Pancreas (tissue), 10 donors: Measurements from ENCODE around the gene GGPS1. TPM values are rescaled to one million over a fixed set of nuclear protein-coding genes. Genes with fewer than 3 reads are reported as not detected.
"Not testable (repeated sequence)": the region's sequence is repeated elsewhere in the genome, so short reads cannot be mapped to it uniquely, and the experiment has no call there.

Experiments used
- ATAC-seq, 4 donors: fragments of 200-7000 bp; cut with Tn5 transposase; one replicate each; pipeline versions ENCODE4 v1.8.0 to v1.9.1; 2020; ENCODE audit warnings: mild to moderate bottlenecking in 4 of 4, moderate library complexity in 4 of 4
- DNase-seq, 6 donors: peaks; one replicate each; pipeline ENCODE4 v3.0.0-alpha.2; 2020
- FAIRE-seq: peaks from 2 replicates; lab custom pipeline; 2012; peaks lifted over from hg19 to GRCh38; lab: Jason Lieb, UNC
- H3K27ac ChIP-seq, 4 donors: fragments of 200-600 bp; sonication (generic); 1 replicate in 3 of 4; 2 replicates in 1 of 4; pipeline versions ENCODE4 v1.5.0 to v1.8.0; 2020
- H3K27me3 ChIP-seq, 4 donors: fragments of 200-600 bp; one replicate each; pipeline ENCODE4 v1.8.0; 2021
- H3K36me3 ChIP-seq, 3 donors: fragments of 200-600 bp; sonication (generic) in 1 of 3; one replicate each; pipeline versions ENCODE4 v1.5.0 to v1.8.0; 2020 to 2021
- H3K4me1 ChIP-seq, 3 donors: fragments of 200-600 bp; one replicate each; pipeline ENCODE4 v1.8.0; 2021
- H3K4me3 ChIP-seq, 4 donors: fragments of 200-600 bp; sonication (generic) in 2 of 4; one replicate each; pipeline versions ENCODE4 v1.5.0 to v1.8.0; 2020 to 2021
- H3K9me3 ChIP-seq, 4 donors: fragments of 200-600 bp; one replicate each; pipeline ENCODE4 v1.8.0; 2021
- CTCF ChIP-seq, 4 donors: fragments of 200-600 bp; sonication (generic) in 3 of 4; IDR thresholded peaks; one replicate each; pipeline versions ENCODE4 v1.5.0 to v1.8.0; 2021; ENCODE audit warnings: antibody characterized with exemption in 4 of 4
- WGBS, 2 donors: extraction: QIAGEN DNeasy Blood & Tissue Kit; methylation state at CpG; one replicate each; pipeline ENCODE4 v1.1.7; 2013; 5-methylcytosine and 5-hydroxymethylcytosine counted together
- intact Hi-C, 3 donors: fragments of 100-400 bp; cut with DNase I; formaldehyde crosslinking; loops; one replicate each; pipeline versions ENCODE4 v1.11.1 to v1.14.2; 2022
- polyA plus RNA-seq, 2 donors: library from polyadenylated mRNA; stranded (reverse); fragments of 200-250 nt; gene quantifications; one replicate each; pipeline ENCODE4 v1.2.3, GENCODE V29; 2013
- total RNA-seq, 6 donors: library from RNA; stranded (reverse); fragmentation: NEBNext Ultra II Directional in 4 of 6; extraction: Animal tissue kit (Norgen Biotek cat#: 25700) in 4 of 6; gene quantifications; one replicate each; pipeline versions ENCODE4 v1.2.1 to v1.2.4, GENCODE V29; 2021 to 2023
- donor health status: healthy with polysubstance abuse.
- donor health status: DM: no; HTN: no; CAD: no; lungs with moderate emphysema.
- donor health status: DM: no; HTN: no; CAD: no.
- donor health status: control.
- donor health status: control.
- donor health status: Bipolar disorder and iron deficiency.
- donor health status: DM: yes; HTN: yes; CAD: no.
- donor health status: DM: no; HTN: no; CAD: no.
- donor health status: DM: no; HTN: no; CAD: no.
- donor health status: DM: yes; HTN: yes; CAD: no.

The GGPS1 gene
- total and polyA plus RNA-seq, 8 donors: 8.9 to 16.7 (median 12.5) TPM

GRCh38 chr1:235358899-235359298 is 30.5 kb downstream of the GGPS1 start:
- Histone ChIP-seq H3K4me1 (no peaks in the 10 kb centered on the region), H3K9me3 (no peaks in the 10 kb centered on the region), H3K27ac (no peak overlapping the region), H3K27me3 (no peaks in the 10 kb centered on the region), H3K4me3 (no peak overlapping the region), H3K36me3 (no peaks in the 10 kb centered on the region)
- FAIRE-seq: no peak
- WGBS, 2 donors: 88% methylated on average over 3 of the region's 3 CpGs
- DNase-seq: no peak
- intact Hi-C loops: no loop called here
- no peak for ATAC-seq
- TF ChIP-seq CTCF (IDR thresholded peaks at IDR 0.05): no peak

- H3K27ac ChIP-seq, FAIRE-seq, H3K27me3 ChIP-seq, intact Hi-C loops, H3K36me3 ChIP-seq, H3K4me1 ChIP-seq, H3K9me3 ChIP-seq, ATAC-seq, DNase-seq, H3K4me3 ChIP-seq: not testable (repeated sequence)
- WGBS, 2 donors: 90 to 95% methylated on average over 9 of the region's 9 CpGs
Measured at GRCh38 chr1:235364189-235364588, 35.8 kb downstream of the GGPS1 start.

GRCh38 chr1:235366286-235366685 is 37.9 kb downstream of the GGPS1 start:
- no peak for ATAC-seq
- intact Hi-C loops: no loop called here
- no peak overlapping the region for H3K27ac ChIP-seq
- H3K4me3 ChIP-seq: no peak overlapping the region
- H3K9me3 ChIP-seq: no peaks in the 10 kb centered on the region
- TF ChIP-seq CTCF (IDR thresholded peaks at IDR 0.05): no peak
- 88 to 90% methylated on average over 5 of the region's 5 CpGs for WGBS, 2 donors
- no peaks in the 10 kb centered on the region for H3K36me3 ChIP-seq
- no peaks in the 10 kb centered on the region for H3K27me3 ChIP-seq
- no peak for FAIRE-seq
- DNase-seq: no peak
- H3K4me1 ChIP-seq: peaks cover 0 to 6% (median 0%) of the 10 kb centered on the region in 3 donors

GRCh38 chr1:235367000-235367908 is 38.9 kb downstream of the GGPS1 start, which contains the start of gene TBCE:
Gene TBCE (plus strand): TSS chr1:235367427. CDS start chr1:235380050, 12,623 bp downstream.
- no peaks in the 10 kb centered on the region for H3K36me3 ChIP-seq
- no peak for TF ChIP-seq CTCF (IDR thresholded peaks at IDR 0.05)
- H3K27ac ChIP-seq: peak within 1 kb of the TSS; percentile 79 to 84 (median 81)
- FAIRE-seq (peak; percentile 95), ATAC-seq (peak; percentile 99 to 100 (median 100)), DNase-seq (peak; percentile 94 to 99 (median 98))
- peaks cover 0 to 6% (median 0%) of the 10 kb centered on the region in 3 donors for H3K4me1 ChIP-seq
- peak within 1 kb of the TSS; percentile 53 to 74 (median 68) for H3K4me3 ChIP-seq
- no peaks in the 10 kb centered on the region for H3K9me3 ChIP-seq
- intact Hi-C loops: no loop called here
- no peaks in the 10 kb centered on the region for H3K27me3 ChIP-seq
- WGBS, 2 donors: 0% methylated on average over 38 of the region's 38 CpGs

GRCh38 chr1:235368428-235368827 is 40.1 kb downstream of the GGPS1 start:
- Histone ChIP-seq H3K9me3 (no peaks in the 10 kb centered on the region), H3K4me3 (peak overlapping the region in 2 of 4 donors; percentile 64 to 74), H3K4me1 (peaks cover 0 to 6% (median 0%) of the 10 kb centered on the region in 3 donors), H3K36me3 (no peaks in the 10 kb centered on the region), H3K27me3 (no peaks in the 10 kb centered on the region), H3K27ac (no peak overlapping the region)
- no peak for ATAC-seq
- 69 to 73% methylated on average over 5 of the region's 5 CpGs for whole genome bisulfite sequencing, 2 donors
- DNase-seq: no peak
- no peak for FAIRE-seq
- intact Hi-C loops: no loop called here
- TF ChIP-seq CTCF (IDR thresholded peaks at IDR 0.05): no peak
